HG03060 (cell line): ENCODE results near the gene ERI3.

ENCODE experiments used
- ATAC-seq: cut with Tn5 transposase; IDR thresholded peaks from one replicate; pipeline ENCODE4 v1.9.1; 2021; ENCODE audit warnings: low read depth, moderate number of reproducible peaks; ENCODE audit not compliant: unreplicated experiment

The ERI3 gene

DNA sequence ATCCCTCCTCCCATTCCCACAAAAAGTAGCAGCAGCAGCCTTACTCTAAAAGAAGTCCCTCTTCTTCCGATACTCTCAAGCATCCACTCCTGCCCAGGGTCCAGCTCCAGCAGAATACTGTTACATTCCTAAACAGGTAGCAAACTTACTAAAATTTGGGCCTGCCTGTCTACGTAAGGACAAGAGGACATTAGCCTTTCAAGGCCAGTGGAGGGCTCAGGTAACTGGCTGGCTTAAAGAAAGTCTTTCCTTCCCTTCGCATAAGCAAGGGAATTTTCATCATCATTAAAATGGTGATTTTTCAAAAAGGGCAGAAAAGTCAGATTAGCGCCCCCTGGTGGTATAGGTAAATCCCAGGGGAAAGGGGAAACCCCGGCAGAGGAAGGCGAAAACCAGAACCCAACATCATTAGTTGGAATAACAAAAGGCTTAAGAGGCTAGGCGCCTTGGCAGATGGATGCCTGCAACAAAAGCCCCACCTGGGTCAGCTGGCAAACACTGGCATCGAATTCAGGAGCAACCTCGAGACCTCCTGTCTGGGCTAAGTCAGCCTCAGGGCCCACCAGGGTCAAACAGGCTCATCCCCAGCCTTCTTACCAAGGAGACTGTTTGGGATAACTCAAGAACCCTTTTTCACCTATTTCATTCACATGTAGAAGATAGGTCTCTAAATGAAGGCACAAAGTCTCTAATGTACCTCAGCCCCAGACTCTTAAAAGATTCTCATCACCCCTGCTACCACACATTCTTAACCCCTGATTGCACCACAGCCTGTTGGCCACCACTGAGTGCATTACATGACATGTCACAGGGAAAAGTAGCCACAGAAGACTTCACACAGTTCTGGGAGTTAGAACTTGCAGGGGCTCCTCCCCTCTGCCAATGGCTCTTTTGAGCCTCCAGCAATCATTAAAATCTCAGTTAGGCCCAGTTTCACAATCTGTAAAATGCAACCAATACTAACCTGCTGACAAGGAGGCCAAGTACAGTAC, 36.7 kb downstream of the ERI3 start:
- ATAC-seq: no peak

DNA sequence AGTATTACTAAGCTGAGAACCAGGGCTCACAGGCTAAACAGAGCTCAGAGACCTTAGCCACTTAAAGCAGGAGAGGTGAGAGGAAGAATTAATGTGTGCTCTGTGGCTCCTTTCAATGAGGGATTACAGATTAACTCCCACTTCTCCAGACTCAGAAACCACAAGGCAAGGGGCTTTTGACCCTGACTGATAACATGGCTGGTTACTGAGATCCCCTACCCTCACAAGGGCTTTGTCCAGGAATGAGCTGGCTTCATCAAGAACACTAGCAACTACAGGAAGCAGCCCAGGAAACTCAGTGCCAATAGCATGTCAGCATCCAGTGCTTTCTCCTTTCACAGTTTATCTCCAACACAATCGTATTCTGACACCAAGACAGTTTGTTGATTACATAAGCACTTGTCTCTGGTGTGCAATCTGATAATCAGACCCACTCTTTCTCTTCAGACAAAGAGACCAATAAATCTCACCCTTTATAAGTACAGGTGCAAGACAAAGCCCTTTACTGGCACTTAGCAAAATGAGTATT, 38.8 kb downstream of the ERI3 start:
- no peak for ATAC-seq

DNA sequence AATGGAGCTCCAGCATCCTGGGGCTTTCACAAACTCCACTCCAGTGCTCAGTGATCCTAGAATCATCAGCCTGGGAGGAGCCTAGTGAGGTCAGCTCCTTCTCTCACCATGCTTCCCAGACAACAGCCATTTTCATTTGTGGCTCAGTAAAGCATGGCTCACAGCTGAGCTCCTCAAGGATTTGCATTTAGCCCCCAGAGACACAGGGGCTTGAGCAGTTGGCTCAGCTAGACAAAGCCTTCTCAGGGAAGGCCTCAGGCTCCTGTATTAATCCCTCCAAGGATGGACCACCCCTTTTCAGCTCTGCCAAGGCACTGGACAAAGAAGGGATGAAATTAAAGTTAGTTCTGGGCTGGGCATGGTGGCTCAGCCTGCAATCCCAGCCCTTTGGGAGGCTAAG, 39.5 kb downstream of the ERI3 start:
- no peak for ATAC-seq

DNA sequence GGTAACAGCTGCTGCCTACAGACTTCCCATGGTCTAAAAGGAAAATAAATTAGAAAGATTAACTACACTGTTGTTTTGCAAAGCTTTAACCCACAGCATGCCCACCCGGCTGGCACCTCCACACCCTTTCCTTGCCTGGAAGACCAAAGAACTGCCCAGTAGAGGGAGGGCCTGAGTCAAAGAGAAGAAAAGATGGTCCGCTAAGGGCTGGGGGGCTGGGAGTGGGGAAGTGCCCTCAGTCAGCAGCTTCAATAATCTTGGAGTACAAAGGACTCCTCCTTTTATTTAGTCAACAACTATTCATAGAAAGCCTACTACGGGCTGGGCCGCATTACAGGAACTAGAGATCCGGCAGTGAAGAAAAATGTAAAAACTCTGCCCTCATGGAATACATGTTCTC, 40.6 kb downstream of the ERI3 start:
- ATAC-seq: no peak

DNA sequence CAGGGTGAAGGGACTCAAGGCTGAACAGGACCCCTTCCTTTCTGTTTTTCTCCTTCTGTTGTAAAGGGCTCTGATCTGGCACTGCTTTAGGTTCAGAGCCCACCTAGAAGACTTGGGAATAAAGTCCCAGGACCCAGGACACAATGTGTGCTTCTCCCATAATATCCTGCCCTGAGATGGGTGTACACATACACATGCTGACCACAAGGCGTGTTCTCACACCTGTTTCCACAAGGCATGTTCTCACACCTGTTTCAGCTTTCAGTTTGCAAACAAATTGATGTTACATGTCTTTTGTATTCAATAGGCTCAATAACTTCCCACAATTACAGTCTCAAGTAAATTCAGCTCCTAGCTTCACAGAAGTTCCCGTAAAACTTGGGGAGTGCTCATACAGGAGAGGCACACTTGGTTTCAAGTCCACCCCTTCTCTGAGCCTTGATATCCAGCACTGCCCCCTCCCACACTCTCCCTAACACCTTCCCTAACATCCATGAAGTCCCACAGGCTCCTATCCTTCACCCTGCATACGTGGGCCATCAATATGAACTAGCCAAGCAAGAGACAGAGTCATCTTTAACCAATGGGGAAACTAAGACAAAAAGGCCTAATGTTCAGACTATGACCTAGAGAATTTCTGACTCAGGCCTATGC, 41.7 kb downstream of the ERI3 start:
- ATAC-seq: no peak

DNA sequence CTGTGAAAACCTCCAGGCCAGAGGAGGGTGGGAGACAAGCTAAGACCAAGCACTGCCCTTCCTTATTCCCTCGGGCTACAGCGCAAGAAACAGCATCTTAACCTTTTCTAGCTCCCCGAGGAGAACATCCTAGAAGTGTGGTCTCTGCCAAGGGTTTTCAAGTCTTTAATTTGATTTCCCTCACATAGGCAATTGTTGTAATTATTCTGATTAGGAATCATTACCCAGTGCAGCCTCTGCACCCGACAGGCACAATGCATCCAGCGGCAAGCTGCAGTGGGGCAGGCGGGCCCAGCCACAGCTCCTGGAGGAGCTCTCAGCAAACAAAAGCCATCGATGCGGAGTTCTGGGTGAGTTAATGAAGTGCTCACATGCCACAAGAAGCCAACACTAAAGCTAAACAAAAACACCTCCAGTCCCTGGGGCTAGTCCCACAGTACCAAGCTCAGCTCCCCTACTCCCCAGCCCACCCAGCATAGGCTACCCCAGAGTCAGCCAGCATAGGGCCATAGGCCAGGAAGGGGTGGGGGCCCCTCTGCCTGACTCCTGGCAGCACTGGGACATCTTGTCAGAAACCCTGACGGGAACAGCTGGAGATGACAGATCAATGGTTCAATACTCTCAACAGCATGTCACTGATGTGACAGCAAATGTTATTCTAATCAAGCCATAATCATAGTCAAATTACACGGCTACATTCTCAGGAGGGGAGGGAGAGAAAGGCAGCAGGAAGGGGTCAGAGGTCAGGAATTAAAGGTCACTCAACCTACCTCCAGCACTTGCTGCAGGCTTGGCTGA, 42.5 kb downstream of the ERI3 start:
- ATAC-seq: no peak

DNA sequence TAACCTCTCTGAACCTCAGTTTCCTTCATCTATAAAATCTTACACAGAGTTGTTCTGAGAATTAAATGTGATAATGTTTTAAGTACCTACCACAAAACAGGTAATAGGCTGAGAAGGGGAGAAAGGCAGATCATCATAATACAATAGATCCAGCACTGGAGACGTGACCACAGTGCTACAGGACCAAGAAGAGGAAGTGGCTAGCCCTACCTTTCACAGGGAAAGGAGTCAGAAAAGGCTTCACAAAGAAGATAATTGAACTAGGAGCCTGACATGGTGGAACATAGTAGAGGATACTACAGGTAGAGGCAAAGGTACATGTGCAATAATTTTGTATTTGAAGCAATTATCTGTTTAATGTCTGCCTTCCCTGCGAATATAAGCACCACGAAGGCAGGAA, 45.1 kb downstream of the ERI3 start:
- ATAC-seq: no peak

DNA sequence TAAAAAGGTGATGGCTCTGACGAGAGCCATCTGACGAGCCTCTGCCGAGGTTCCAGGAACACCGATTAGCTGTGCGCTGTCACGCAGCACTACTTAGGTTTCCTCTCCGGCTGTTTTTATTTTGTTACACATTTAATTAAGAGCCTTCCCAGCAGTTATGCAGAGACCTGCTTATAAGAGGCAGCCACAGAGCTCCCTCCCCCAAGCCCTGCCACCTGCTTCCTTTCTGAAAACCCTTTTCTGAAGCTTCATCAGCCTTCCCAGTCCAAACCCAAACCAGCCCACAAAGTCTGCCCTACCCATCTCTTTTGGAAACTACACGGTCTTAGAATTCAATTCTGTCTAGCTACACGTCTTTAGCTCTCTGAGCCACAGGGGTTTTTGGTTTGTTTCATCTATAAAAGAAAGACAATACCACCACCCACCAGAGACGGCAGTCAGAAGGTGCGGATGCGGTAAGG, 49.1 kb downstream of the ERI3 start:
- ATAC-seq: no peak

DNA sequence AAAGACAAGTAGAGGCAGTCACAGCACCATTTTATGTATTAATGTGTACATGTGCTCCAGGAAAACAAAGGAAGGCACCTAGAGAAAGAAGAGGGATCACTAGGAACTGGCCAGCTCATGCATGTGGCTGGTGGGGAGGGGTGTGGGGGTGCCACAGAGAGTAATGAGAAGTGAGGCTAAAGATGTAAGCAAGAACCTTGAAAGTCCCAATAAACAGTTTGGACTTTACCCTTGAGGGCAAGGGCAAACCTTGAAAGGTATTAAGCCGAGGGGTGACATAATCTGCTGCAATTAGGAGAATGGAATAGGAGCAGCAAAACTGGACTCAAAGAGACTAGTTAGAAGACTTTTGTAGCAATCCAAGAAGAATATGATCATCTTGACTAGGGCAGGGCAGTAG, 51.5 kb downstream of the ERI3 start:
- ATAC-seq: no peak

DNA sequence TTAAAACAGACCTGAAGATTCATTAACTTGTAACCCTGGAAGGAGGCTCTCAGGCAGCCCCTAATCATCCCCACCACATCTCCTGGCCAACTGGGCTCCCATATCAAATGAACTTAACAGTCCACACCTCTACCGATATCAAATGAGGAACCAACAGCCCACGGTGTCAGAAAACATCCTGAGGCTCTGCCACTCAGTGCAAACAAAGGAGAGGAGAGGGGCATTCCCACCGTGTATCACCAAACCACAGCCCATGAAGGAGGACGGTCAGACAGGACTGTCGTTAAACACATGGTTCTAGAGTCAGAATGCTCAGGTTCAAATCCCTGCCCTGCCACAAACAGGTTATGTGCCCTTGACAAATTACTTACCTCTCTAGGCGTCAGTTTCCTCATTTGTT, 52.5 kb downstream of the ERI3 start:
- no peak for ATAC-seq

DNA sequence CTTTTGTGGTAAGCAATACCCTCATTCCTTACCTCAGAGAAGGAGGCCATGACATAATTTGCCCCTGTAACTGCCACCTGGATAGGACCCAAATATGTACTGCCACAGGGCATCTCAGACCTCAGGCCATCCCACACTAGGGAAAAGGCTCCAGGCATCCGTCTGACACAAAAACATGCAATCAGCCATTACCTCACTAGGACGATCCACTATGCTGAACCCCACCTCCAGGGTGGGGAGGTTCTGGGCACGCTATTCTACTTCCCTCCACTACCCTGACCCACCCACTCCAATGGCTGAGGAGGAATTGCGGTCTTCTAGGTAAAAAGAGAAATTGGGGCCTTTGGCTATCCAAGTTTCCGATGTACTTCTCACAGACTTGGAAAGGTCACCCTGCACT, 53.6 kb downstream of the ERI3 start:
- ATAC-seq: no peak

DNA sequence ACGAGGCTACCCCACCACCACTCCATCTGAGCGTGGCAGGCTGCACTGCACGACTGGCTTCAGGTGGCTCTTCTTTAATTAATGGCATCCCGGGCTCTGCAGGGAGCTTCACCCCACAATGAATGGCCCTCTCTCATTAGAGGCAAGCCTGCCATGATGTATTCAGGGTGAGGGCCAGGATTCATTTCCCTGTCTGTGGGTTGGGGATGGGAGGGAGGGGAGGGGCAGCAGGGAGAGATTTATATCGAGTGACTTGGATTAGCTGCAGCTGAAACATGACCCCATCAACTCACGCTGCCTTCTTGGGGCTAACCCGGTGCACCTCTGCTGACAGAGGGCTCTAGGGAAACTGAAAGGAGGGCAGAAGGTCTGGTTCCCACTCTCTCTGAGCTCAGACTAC, 54.2 kb downstream of the ERI3 start:
- ATAC-seq: no peak

DNA sequence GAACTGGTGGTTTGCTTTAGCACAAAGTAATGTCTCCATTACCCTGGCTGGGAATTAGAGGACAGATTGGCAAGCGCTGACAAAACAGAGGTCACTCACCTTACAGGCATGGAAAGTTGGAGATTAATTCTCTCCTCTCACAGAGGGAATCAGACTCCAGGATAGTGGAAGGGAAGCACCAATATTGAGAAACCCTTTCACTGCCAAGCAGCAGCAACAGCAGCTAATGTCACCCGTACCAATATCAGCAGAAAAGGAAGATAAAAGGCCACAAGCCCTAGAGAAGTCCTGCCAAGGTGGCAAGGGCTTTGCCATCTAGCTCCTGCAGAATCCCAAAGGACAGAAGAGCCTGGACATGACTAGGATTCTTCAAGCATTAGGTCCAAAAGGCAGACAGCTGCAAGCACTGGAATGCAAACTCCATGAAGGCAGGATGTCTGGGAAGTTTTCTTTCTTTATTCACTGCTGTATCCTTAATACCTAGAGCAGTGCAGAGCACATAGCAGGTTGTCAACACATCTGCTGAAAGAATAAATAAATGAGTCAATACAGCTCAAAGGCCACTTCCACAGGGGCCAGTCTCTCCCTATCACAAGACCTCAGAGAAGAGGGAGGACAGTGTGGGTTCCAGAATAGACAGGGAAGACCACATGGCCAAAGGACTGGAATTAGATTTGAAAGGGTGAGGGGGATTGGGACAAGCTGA, 57.2 kb downstream of the ERI3 start:
- no peak for ATAC-seq

DNA sequence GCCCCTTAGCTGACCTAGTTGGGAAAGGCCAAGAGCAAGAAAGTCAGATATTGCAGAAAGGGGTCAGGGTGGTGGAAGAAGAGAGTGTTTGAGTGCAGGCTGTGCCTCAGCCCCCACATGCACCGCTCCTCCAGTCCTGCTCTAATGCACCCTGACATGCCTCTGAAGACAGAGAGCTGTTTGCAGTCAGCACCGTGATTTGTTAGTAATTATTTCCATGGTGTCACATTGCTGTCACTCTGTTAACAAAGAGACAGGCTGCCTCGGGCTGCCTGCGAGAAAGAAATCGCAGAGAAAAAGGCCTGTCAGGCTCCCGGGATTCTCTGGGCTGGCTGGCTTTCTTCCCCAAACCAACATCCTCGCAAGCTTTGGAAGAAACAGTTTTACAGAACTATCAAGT, 58.3 kb downstream of the ERI3 start:
- no peak for ATAC-seq

DNA sequence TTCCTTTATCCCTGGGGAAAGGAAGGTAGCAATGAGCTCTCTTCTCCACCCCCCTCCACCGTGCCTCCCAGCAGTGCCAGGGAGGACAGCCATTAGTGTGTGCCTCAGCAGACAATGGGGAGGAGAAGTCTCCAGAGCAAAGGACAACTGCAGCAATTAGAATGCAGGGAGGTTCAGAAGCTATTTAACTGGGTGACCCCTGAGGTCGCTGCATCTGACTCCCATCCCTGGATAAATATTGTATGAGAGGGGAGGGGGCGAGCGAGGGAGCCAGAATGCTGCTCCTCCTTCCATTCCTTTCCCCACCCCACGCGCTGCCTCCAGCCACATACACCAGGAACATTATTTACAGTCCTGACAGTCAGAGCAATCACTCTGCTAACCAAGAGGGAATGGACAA, 59.0 kb downstream of the ERI3 start:
- no peak for ATAC-seq

DNA sequence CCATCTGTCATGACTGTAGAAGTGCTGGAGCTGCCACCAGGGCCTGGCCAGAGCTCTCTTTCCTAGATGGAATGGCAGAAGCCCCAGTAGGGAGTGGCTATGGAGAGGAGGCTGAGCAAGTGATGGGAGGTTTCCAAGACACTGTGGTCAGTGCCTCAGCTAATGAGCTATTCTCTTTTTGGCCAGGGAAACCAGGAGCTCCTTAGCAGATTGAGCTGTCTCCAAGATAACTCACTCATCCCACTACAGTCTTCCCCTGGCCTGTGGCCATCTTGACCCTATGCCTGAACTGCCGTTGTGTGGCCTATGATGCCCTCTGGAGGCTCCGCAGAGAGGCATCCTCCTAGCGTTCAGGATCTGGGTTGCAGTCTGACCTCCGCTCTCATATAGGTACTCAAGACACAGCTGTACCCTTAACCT, 60.5 kb downstream of the ERI3 start:
- no peak for ATAC-seq

DNA sequence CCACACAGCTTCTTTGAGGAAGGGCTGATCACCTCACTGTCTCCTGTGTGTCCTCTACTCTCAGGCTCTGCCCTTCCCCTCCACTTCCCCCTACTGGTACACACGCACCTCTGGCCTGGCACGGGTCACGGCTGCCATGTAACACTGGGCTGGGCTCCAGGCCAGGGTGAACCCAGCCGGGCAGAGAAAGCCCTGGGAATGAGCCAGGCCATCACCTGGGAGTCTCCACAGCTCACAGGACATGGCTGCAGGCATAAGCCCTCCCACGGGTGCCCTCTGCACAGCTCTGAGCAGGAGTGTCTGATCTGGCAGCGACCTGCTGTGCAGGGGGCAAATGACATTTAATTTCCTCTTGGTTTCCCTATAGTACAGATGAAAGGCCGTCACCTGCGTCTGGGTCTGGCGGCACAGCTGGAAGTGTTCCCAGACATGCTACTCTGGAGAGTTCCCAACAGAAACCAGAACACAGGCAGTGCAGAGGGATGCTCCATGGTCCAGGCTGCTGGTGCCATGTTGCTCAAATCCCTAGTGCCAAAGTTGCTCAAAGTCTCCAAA, 61.2 kb downstream of the ERI3 start:
- ATAC-seq: no peak

DNA sequence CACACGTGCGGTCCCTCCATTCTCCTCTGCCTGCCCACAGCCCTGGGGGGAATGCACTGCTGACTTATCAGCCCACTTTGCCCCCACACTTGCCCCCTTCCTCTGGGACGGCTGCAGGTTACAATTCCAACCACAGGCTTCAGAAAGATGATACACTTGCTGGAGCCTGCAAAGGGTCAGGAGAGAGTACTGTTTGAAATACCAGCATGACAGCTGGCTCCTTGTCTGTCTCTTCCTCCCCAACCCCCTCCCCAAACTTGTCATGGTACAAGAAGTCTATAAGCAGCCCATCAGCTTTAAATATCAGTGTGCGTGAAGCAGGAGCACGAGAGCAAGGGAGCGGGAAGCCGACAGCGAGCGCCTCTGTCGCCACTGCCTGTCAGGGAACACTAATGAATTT, 62.4 kb downstream of the ERI3 start:
- no peak for ATAC-seq

DNA sequence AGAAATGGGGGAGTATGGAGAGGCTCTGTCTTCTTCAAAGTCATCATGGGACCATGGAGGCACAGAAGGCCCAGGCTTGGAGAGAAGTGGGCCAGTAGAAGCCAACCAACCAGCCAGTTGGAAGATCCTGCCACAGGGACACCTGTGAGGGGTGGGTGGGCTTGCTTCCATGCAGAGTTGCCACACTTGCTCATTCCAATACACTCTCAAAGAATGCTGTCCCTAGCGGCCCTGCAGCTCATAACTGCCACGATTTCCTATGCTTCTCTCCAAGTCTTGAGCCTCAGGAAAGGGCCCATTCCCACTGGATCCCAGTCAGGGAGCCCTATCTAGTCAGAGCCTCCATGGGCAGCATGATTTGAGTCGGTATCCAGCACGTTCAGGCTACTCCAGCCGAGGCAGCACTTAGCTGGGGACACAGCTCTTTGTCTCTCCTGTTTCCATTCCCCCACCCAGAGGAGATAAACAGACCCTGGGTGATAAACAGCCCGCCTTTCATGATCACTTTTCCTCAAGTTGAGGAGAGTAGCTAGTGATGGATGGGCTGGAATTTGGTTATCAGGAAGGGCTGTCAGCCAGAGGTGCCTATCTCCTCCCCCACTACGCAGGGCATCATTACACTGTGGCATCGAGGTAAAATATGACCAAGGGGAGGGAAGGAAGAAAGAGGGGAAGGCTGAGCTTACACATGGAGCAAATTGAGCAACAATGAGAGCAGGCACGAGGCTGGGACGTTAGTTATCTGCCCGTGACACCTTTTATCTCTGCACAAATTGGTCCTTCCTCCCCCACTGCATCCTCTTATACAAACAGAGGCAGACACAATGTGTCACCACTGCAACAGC, 64.6 kb downstream of the ERI3 start:
- no peak for ATAC-seq
